AG09309 (cell line): ENCODE measurements around the gene PSMA6.

Source experiments
- DNase-seq: peaks from one replicate; pipeline ENCODE4 v3.0.0-alpha.2; 2010; ENCODE audit warnings: low read depth
- H3K4me3 ChIP-seq: 2 replicates; pipeline ENCODE4 v1.5.1; 2011; ENCODE audit warnings: mild to moderate bottlenecking, low read depth, low read length, moderate library complexity; ENCODE audit not compliant: control insufficient read depth
- CTCF ChIP-seq: IDR thresholded peaks from 2 replicates; pipeline ENCODE4 v1.5.1; 2011; ENCODE audit warnings: mild to moderate bottlenecking, low read depth, low read length, inconsistent platforms; ENCODE audit not compliant: insufficient read depth, control insufficient read depth; ENCODE audit errors: missing control alignments

Gene PSMA6

GRCh38 chr14:35281341-35281740, 10.8 kb upstream of the PSMA6 start:
- no peak overlapping the region for H3K4me3 ChIP-seq
- TF ChIP-seq CTCF = no peak
- DNase-seq = no peak

- no peak overlapping the region for H3K4me3 ChIP-seq
- TF ChIP-seq CTCF = no peak
Measured at GRCh38 chr14:35284506-35284905, 7.7 kb upstream of the PSMA6 start.

GRCh38 chr14:35285168-35286002, 6.8 kb upstream of the PSMA6 start:
- no peak overlapping the region for H3K4me3 ChIP-seq
- no peak for DNase-seq
- no peak for TF ChIP-seq CTCF

More at GRCh38 chr14:35284506-35284905, 7.7 kb upstream of the PSMA6 start:
- no peak for DNase-seq

- no peak for DNase-seq
- H3K4me3 ChIP-seq = no peak overlapping the region
- TF ChIP-seq CTCF = no peak
Measured at GRCh38 chr14:35286003-35286600, 6.1 kb upstream of the PSMA6 start.

- no peak for TF ChIP-seq CTCF
- no peak overlapping the region for H3K4me3 ChIP-seq
- no peak for DNase-seq
Measured at GRCh38 chr14:35286707-35287106, 5.5 kb upstream of the PSMA6 start.

GRCh38 chr14:35287431-35288013, 4.7 kb upstream of the PSMA6 start:
- no peak for TF ChIP-seq CTCF

More at GRCh38 chr14:35287431-35288013, 4.7 kb upstream of the PSMA6 start:
- no peak for DNase-seq
- H3K4me3 ChIP-seq = no peak overlapping the region
